ENCODE measurements around the gene GRK1. TPM values are rescaled to one million over a fixed set of nuclear protein-coding genes. Genes with fewer than 3 reads are reported as not detected.

Gene GRK1
- total RNA-seq, 4 donors from 2014 or later: not detected

GRCh38 chr13:113625965-113626721, 40.9 kb upstream of the GRK1 start:
- DNase-seq (ENCODE audit: low spot score in 2 of 2): peak; percentile 39 to 65
- no peaks in the 10 kb centered on the region for H3K27me3 ChIP-seq
- H3K4me3 ChIP-seq: no peak overlapping the region
- H3K27ac ChIP-seq: no peak overlapping the region
- no peaks in the 10 kb centered on the region for H3K4me1 ChIP-seq
- no peaks in the 10 kb centered on the region for H3K9me3 ChIP-seq
- H3K36me3 ChIP-seq: peaks cover 32% of the 10 kb centered on the region
- 87% methylated on average over 24 of the region's 24 CpGs for WGBS
- TF ChIP-seq, protein P1, sequence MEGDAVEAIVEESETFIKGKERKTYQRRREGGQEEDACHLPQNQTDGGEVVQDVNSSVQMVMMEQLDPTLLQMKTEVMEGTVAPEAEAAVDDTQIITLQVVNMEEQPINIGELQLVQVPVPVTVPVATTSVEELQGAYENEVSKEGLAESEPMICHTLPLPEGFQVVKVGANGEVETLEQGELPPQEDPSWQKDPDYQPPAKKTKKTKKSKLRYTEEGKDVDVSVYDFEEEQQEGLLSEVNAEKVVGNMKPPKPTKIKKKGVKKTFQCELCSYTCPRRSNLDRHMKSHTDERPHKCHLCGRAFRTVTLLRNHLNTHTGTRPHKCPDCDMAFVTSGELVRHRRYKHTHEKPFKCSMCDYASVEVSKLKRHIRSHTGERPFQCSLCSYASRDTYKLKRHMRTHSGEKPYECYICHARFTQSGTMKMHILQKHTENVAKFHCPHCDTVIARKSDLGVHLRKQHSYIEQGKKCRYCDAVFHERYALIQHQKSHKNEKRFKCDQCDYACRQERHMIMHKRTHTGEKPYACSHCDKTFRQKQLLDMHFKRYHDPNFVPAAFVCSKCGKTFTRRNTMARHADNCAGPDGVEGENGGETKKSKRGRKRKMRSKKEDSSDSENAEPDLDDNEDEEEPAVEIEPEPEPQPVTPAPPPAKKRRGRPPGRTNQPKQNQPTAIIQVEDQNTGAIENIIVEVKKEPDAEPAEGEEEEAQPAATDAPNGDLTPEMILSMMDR (IDR thresholded peaks at IDR 0.05): no peak
- TF ChIP-seq POLR2AphosphoS5 (IDR thresholded peaks at IDR 0.05) (no peak), POLR2A (IDR thresholded peaks at IDR 0.05) (no peak), EP300 (IDR thresholded peaks at IDR 0.05) (no peak)

GRCh38 chr13:113627136-113627535, 39.9 kb upstream of the GRK1 start:
- Histone ChIP-seq H3K36me3 (peaks cover 41% of the 10 kb centered on the region), H3K27me3 (no peaks in the 10 kb centered on the region), H3K4me3 (no peak overlapping the region), H3K9me3 (no peaks in the 10 kb centered on the region), H3K27ac (no peak overlapping the region), H3K4me1 (no peaks in the 10 kb centered on the region)
- 92% methylated on average over 16 of the region's 16 CpGs for WGBS
- TF ChIP-seq EP300 (IDR thresholded peaks at IDR 0.05) (no peak), POLR2AphosphoS5 (IDR thresholded peaks at IDR 0.05) (no peak), POLR2A (IDR thresholded peaks at IDR 0.05) (no peak)
- TF ChIP-seq, protein P1 (IDR thresholded peaks at IDR 0.05): no peak
- DNase-seq (ENCODE audit: low spot score in 2 of 2): peak in 1 of 2 donors; percentile 60

DNA sequence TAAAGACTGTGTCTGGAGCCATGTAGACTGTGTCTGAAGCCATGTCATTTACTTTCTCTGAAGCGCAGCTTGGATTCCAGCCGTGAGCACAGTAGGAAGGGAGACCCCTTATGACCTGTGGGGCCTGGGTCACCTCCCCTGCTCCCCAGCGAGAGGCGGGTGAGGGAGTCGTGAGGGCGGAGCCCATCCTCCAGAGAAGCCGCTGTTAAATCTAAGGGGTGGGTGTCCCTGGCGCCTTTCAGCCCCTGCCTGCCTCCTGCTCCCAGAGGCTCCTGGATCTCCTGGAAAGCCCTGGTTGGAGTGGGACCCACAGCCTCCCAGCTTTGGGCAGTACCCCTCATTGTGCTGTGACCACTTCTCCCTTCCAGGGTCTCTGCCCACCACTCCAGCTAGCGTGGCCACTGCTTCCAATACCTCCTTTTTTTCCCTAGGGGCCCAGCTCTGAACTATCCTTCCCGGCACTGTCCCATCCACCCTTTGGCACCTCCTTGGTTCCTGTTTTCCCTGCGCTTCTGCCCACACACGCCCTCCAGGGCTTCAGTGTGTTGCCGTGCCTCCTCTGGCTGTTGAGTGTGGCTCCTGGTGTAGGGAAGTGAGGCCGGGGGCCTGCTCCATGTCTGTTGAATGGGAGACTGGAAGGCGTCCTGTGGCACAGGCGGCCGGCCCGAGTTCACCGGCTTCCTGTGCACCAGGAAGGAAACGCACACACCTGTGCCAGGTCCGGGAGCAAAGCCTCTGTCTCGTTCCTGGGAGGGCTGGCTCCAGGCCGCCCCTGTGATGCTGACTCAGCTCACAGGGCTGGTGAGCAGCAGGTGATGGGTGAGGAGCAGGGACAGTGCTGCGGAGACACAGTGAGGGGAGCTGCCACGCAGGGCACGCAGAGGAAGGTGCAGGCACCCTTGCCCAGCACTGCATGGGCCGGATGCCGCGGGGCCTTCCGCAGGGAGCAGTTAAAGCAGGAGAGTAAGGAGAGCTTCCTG, 38.4 kb upstream of the GRK1 start:
- Histone ChIP-seq H3K9me3 (no peaks in the 10 kb centered on the region), H3K27me3 (no peaks in the 10 kb centered on the region), H3K4me3 (no peak overlapping the region), H3K4me1 (no peaks in the 10 kb centered on the region), H3K36me3 (peaks cover 46% of the 10 kb centered on the region), H3K27ac (no peak overlapping the region)
- TF ChIP-seq, protein P1 (IDR thresholded peaks at IDR 0.05): no peak
- TF ChIP-seq EP300 (IDR thresholded peaks at IDR 0.05): no peak
- 85% methylated on average over 21 of the region's 30 CpGs for WGBS
- peak; percentile 42 to 75 for DNase-seq (ENCODE audit: low spot score in 2 of 2)

GRCh38 chr13:113629866-113630265, 37.2 kb upstream of the GRK1 start:
- Histone ChIP-seq H3K27me3 (no peaks in the 10 kb centered on the region), H3K4me3 (no peak overlapping the region), H3K9me3 (no peaks in the 10 kb centered on the region), H3K27ac (no peak overlapping the region), H3K4me1 (no peaks in the 10 kb centered on the region), H3K36me3 (peaks cover 51% of the 10 kb centered on the region)
- TF ChIP-seq EP300 (IDR thresholded peaks at IDR 0.05) (no peak), POLR2A (IDR thresholded peaks at IDR 0.05) (no peak)
- TF ChIP-seq, protein P1 (IDR thresholded peaks at IDR 0.05): no peak
- WGBS: 93% methylated on average over 15 of the region's 17 CpGs
- peak; percentile 35 to 52 for DNase-seq (ENCODE audit: low spot score in 2 of 2)

GRCh38 chr13:113630296-113630695, 36.7 kb upstream of the GRK1 start:
- Histone ChIP-seq H3K27ac (no peak overlapping the region), H3K4me3 (no peak overlapping the region), H3K36me3 (peaks cover 56% of the 10 kb centered on the region), H3K27me3 (no peaks in the 10 kb centered on the region), H3K4me1 (no peaks in the 10 kb centered on the region), H3K9me3 (no peaks in the 10 kb centered on the region)
- WGBS: 85% methylated on average over 11 of the region's 11 CpGs
- TF ChIP-seq POLR2AphosphoS5 (IDR thresholded peaks at IDR 0.05) (no peak), EP300 (IDR thresholded peaks at IDR 0.05) (no peak), POLR2A (IDR thresholded peaks at IDR 0.05) (no peak)
- TF ChIP-seq, protein P1 (IDR thresholded peaks at IDR 0.05): no peak
- DNase-seq (ENCODE audit: low spot score in 2 of 2): peak; percentile 22 to 47
